HFFc6 (cell line): ENCODE measurements around the gene ADAD2. TPM values are rescaled to one million over a fixed set of nuclear protein-coding genes. Genes with fewer than 3 reads are reported as not detected.

Source experiments
- DNase-seq: peaks from one replicate; pipeline ENCODE4 v3.0.0-alpha.2; 2018
- H3K27ac Mint-ChIP-seq: 2 replicates; pipeline ENCODE4 v1.8.0; 2020; ENCODE audit warnings: mild to moderate bottlenecking, mixed read lengths
- H3K27me3 Mint-ChIP-seq: 2 replicates; pipeline ENCODE4 v1.8.0; 2021; ENCODE audit warnings: mild to moderate bottlenecking, moderate library complexity, mixed read lengths; ENCODE audit not compliant: insufficient read depth
- H3K36me3 Mint-ChIP-seq: 2 replicates; pipeline ENCODE4 v1.8.0; 2021; ENCODE audit warnings: low read depth, mixed read lengths
- H3K4me1 Mint-ChIP-seq: 2 replicates; pipeline ENCODE4 v1.8.0; 2020; ENCODE audit warnings: low read depth, mixed read lengths
- H3K4me3 Mint-ChIP-seq: 2 replicates; pipeline ENCODE4 v1.8.0; 2020; ENCODE audit warnings: mild to moderate bottlenecking, moderate library complexity, mixed read lengths
- H3K9me3 Mint-ChIP-seq: 2 replicates; pipeline ENCODE4 v1.8.0; 2020; ENCODE audit warnings: mild to moderate bottlenecking, mixed read lengths
- CTCF ChIP-seq: fragments of 200-600 bp; sonication (generic); IDR thresholded peaks from 2 replicates; pipeline ENCODE4 v1.5.0; 2021; ENCODE audit warnings: antibody characterized with exemption, mild to moderate bottlenecking
- total RNA-seq, 6 experiments: library from RNA; stranded (reverse); fragmentation: NEBNext Ultra II Directional; extraction: Animal tissue kit (Norgen Biotek cat#: 25700); gene quantifications; 2 replicates in 1 of 6; 3 replicates in 5 of 6; pipeline ENCODE4 v1.2.3, GENCODE V29; 2021

ADAD2 gene
- total RNA-seq, 6 experiments from 2014 or later: not detected

DNA sequence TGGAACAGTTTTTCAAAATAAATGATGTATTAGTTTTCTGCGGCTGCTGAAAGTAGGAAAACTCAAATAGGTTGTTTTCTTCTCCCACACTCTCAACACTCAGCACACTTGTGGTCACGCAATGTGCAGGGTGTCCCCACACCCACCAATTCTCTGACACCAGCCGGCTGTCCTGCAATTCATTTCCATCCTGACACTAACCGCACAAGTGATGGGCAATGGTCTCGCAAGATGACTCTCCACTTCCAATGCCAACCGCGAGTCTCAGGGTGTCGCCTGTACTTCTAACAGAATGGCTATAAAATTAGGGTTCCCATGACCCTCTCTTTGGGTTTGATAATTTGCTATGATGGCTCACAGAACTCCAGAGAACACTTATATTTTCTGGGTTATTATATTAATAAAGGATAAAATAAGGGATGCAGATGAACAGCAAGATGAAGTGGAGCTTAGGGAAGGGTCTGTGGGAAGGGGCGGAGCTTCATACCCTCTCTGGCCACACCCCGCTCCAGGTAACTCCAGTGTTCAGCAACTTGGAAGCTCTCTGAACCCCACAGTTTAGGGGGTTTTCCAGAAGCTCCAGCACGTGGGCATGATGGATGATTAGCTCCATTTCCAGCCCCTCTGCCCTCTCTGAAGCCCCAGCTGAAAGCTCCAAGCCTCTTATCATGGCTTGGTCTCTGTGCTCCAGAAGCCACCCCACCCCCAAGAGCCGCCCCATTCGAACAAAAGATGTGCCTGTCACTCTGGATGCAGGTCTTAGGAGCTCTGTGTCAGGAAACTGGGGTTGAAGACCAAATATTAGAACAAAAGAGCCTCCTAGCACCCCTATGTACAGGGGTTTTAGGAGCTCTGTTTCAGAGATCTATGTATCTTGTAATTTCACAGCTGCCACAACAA, 23.9 kb upstream of the ADAD2 start:
- no peak overlapping the region for H3K27ac Mint-ChIP-seq
- DNase-seq: no peak
- no peaks in the 10 kb centered on the region for H3K36me3 Mint-ChIP-seq
- H3K9me3 Mint-ChIP-seq: no peaks in the 10 kb centered on the region
- peaks cover 18% of the 10 kb centered on the region for H3K27me3 Mint-ChIP-seq
- TF ChIP-seq CTCF: no peak
- no peak overlapping the region for H3K4me3 Mint-ChIP-seq
- H3K4me1 Mint-ChIP-seq: peaks cover 2% of the 10 kb centered on the region; the same call in 1 of the 2 replicates

DNA sequence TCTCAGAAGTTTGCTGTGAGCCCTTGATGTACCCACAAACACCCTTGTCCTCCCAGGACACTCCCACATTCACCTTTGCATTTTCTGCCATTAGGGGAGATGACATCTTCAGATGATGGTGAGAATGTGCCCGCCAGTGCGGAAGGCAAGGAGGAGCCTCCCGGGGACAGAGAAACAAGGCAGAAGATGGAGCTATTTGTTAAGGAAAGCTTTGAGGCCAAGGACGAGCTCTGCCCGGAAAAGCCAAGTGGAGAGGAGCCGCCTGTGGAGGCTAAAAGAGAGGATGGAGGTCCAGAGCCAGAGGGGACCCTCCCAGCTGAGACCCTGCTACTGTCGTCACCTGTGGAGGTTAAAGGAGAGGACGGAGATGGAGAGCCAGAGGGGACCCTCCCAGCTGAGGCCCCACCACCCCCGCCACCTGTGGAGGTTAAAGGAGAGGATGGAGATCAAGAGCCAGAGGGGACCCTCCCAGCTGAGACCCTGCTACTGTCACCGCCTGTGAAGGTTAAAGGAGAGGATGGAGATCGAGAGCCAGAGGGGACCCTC, 21.1 kb upstream of the ADAD2 start:
- H3K36me3 Mint-ChIP-seq: no peaks in the 10 kb centered on the region

GRCh38 chr16:84174396-84174795, 16.6 kb upstream of the ADAD2 start:
- TF ChIP-seq CTCF: no peak
- Mint-ChIP-seq H3K36me3 (no peaks in the 10 kb centered on the region), H3K4me3 (no peak overlapping the region), H3K4me1 (peaks cover 38% of the 10 kb centered on the region), H3K27me3 (peaks cover 2% of the 10 kb centered on the region), H3K9me3 (no peaks in the 10 kb centered on the region), H3K27ac (no peak overlapping the region)
- DNase-seq: no peak

More for the DNA sequence above, 21.1 kb upstream of the ADAD2 start:
- H3K4me1 Mint-ChIP-seq: peaks cover under 1% of the 10 kb centered on the region; the same call in 1 of the 2 replicates
- TF ChIP-seq CTCF: no peak
- peaks cover 11% of the 10 kb centered on the region for H3K27me3 Mint-ChIP-seq
- DNase-seq: no peak
- H3K9me3 Mint-ChIP-seq: no peaks in the 10 kb centered on the region
- H3K4me3 Mint-ChIP-seq: no peak overlapping the region
- no peak overlapping the region for H3K27ac Mint-ChIP-seq

GRCh38 chr16:84175350-84176081, 15.4 kb upstream of the ADAD2 start:
- Mint-ChIP-seq H3K27ac (peak overlapping the region; percentile 53), H3K4me1 (peaks cover 38% of the 10 kb centered on the region), H3K27me3 (peaks cover 2% of the 10 kb centered on the region), H3K9me3 (no peaks in the 10 kb centered on the region), H3K4me3 (no peak overlapping the region), H3K36me3 (no peaks in the 10 kb centered on the region)
- peak; percentile 87 for TF ChIP-seq CTCF
- peak; percentile 70 for DNase-seq

DNA sequence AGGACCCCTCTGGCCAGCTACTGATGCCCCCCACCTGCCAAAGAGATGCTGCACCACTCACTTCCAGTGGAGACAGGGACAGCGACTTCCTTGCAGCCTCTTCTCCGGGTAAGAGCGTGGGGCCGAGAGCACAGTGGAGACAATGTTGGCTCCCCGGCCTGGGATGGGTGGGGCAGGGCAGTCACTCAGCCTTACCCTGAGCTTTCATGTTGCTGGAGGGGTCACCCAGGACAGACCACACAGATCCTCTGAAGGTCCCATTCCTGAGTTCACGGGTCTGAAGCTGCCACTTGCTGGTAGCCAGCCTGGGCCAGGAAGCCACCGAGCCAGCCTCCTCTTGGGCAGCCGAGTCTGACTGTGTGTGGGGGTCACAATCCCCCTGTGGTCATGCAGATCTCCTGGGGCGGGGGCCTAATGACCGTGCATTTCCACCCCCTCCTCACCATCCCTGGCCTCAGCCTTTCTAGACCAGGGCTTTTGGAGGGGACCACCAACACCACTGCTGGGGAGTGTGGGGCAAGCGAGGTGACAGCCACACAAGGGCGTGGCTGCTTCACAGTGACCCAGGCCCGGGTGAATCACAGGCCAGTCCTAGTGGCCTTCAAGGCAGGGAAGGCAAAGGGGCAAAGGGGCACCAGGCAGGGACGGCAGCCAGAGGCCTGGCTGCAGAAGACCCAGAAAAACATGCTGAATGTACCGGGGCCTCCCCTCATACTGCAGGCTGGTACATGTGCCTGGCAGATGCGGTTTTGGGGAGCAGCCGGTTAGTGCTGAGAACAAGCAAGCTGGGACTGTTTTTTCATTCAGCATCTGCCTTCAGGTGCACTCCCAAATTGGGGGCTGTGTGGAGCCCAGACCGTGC, 14.5 kb upstream of the ADAD2 start:
- DNase-seq: no peak

More for the DNA sequence above, 14.5 kb upstream of the ADAD2 start:
- TF ChIP-seq CTCF: no peak
- H3K36me3 Mint-ChIP-seq: no peaks in the 10 kb centered on the region
- H3K4me1 Mint-ChIP-seq: peaks cover 38% of the 10 kb centered on the region
- peak overlapping the region; percentile 9 for H3K4me3 Mint-ChIP-seq
- H3K27me3 Mint-ChIP-seq: peaks cover 2% of the 10 kb centered on the region
- peak overlapping the region; percentile 53 for H3K27ac Mint-ChIP-seq
- H3K9me3 Mint-ChIP-seq: no peaks in the 10 kb centered on the region
